Measurements from ENCODE around the gene TMEM255B.

TMEM255B gene

GRCh38 chr13:113763254-113763653 lies 4.2 kb downstream of the TMEM255B start:
- ATAC-seq: no peak
- TF ChIP-seq BACH2 (CRISPR knock-in tag; IDR thresholded peaks at IDR 0.05; ENCODE audit: borderline replicate concordance) (no peak), ZNF8 (CRISPR knock-in tag; IDR thresholded peaks at IDR 0.05) (no peak), ZFP3 (CRISPR knock-in tag; IDR thresholded peaks at IDR 0.05) (no peak), ZFP30 (CRISPR knock-in tag; IDR thresholded peaks at IDR 0.05) (no peak), ZC3H10 (CRISPR knock-in tag; IDR thresholded peaks at IDR 0.05) (no peak), ARNTL (CRISPR knock-in tag; IDR thresholded peaks at IDR 0.05; ENCODE audit: borderline replicate concordance, low read depth) (no peak), OSR1 (CRISPR knock-in tag; IDR thresholded peaks at IDR 0.05) (no peak), ZNF70 (CRISPR knock-in tag; IDR thresholded peaks at IDR 0.05) (no peak)
- TF ChIP-seq, protein P1, sequence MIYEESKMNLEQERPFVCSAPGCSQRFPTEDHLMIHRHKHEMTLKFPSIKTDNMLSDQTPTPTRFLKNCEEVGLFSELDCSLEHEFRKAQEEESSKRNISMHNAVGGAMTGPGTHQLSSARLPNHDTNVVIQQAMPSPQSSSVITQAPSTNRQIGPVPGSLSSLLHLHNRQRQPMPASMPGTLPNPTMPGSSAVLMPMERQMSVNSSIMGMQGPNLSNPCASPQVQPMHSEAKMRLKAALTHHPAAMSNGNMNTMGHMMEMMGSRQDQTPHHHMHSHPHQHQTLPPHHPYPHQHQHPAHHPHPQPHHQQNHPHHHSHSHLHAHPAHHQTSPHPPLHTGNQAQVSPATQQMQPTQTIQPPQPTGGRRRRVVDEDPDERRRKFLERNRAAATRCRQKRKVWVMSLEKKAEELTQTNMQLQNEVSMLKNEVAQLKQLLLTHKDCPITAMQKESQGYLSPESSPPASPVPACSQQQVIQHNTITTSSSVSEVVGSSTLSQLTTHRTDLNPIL (CRISPR knock-in tag; IDR thresholded peaks at IDR 0.05; ENCODE audit: low read depth): no peak

GRCh38 chr13:113763961-113764792 lies 5.2 kb downstream of the TMEM255B start:
- TF ChIP-seq ZFP30 (CRISPR knock-in tag; IDR thresholded peaks at IDR 0.05) (no peak), ESRRG (CRISPR knock-in tag; IDR thresholded peaks at IDR 0.05) (no peak), ZNF8 (CRISPR knock-in tag; IDR thresholded peaks at IDR 0.05) (no peak), BACH2 (CRISPR knock-in tag; IDR thresholded peaks at IDR 0.05; ENCODE audit: borderline replicate concordance) (no peak), ISL1 (CRISPR knock-in tag; IDR thresholded peaks at IDR 0.05) (no peak), PPARA (CRISPR knock-in tag; IDR thresholded peaks at IDR 0.05; ENCODE audit: borderline replicate concordance) (no peak), ZC3H10 (CRISPR knock-in tag; IDR thresholded peaks at IDR 0.05) (no peak), GLIS3 (CRISPR knock-in tag; IDR thresholded peaks at IDR 0.05) (no peak), PATZ1 (CRISPR knock-in tag; IDR thresholded peaks at IDR 0.05; ENCODE audit: borderline replicate concordance) (no peak), SNAI2 (CRISPR knock-in tag; IDR thresholded peaks at IDR 0.05) (no peak), OSR1 (CRISPR knock-in tag; IDR thresholded peaks at IDR 0.05) (no peak), ZNF70 (CRISPR knock-in tag; IDR thresholded peaks at IDR 0.05) (no peak), TOX (CRISPR knock-in tag; IDR thresholded peaks at IDR 0.05; ENCODE audit: borderline replicate concordance) (no peak), RARB (CRISPR knock-in tag; IDR thresholded peaks at IDR 0.05) (no peak), TCF4 (CRISPR knock-in tag; IDR thresholded peaks at IDR 0.05; ENCODE audit: borderline replicate concordance) (no peak), CSDC2 (CRISPR knock-in tag; IDR thresholded peaks at IDR 0.05) (no peak)
- TF ChIP-seq, protein P2, sequence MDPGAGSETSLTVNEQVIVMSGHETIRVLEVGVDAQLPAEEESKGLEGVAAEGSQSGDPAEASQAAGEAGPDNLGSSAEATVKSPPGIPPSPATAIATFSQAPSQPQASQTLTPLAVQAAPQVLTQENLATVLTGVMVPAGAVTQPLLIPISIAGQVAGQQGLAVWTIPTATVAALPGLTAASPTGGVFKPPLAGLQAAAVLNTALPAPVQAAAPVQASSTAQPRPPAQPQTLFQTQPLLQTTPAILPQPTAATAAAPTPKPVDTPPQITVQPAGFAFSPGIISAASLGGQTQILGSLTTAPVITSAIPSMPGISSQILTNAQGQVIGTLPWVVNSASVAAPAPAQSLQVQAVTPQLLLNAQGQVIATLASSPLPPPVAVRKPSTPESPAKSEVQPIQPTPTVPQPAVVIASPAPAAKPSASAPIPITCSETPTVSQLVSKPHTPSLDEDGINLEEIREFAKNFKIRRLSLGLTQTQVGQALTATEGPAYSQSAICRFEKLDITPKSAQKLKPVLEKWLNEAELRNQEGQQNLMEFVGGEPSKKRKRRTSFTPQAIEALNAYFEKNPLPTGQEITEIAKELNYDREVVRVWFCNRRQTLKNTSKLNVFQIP (CRISPR knock-in tag; IDR thresholded peaks at IDR 0.05; ENCODE audit: borderline replicate concordance, low read depth): no peak
- TF ChIP-seq, protein P3, sequence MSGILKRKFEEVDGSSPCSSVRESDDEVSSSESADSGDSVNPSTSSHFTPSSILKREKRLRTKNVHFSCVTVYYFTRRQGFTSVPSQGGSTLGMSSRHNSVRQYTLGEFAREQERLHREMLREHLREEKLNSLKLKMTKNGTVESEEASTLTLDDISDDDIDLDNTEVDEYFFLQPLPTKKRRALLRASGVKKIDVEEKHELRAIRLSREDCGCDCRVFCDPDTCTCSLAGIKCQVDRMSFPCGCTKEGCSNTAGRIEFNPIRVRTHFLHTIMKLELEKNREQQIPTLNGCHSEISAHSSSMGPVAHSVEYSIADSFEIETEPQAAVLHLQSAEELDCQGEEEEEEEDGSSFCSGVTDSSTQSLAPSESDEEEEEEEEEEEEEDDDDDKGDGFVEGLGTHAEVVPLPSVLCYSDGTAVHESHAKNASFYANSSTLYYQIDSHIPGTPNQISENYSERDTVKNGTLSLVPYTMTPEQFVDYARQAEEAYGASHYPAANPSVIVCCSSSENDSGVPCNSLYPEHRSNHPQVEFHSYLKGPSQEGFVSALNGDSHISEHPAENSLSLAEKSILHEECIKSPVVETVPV (CRISPR knock-in tag; IDR thresholded peaks at IDR 0.05): no peak
- TF ChIP-seq, protein P1 (CRISPR knock-in tag; IDR thresholded peaks at IDR 0.05; ENCODE audit: low read depth): no peak
- ATAC-seq: no peak

GRCh38 chr13:113764793-113765563 lies 6.0 kb downstream of the TMEM255B start:
- no peak for ATAC-seq
- no peak for TF ChIP-seq CSDC2 (CRISPR knock-in tag; IDR thresholded peaks at IDR 0.05)
- TF ChIP-seq ZNF565 (CRISPR knock-in tag; conservative IDR thresholded peaks at IDR 0.05; ENCODE audit: low read depth): no peak
- TF ChIP-seq TCF4 (CRISPR knock-in tag; IDR thresholded peaks at IDR 0.05; ENCODE audit: borderline replicate concordance): no peak
- TF ChIP-seq ZNF8 (CRISPR knock-in tag; IDR thresholded peaks at IDR 0.05): no peak
- TF ChIP-seq SNAI2 (CRISPR knock-in tag; IDR thresholded peaks at IDR 0.05): no peak
- TF ChIP-seq OSR1 (CRISPR knock-in tag; IDR thresholded peaks at IDR 0.05): no peak
- TF ChIP-seq, protein P2 (CRISPR knock-in tag; IDR thresholded peaks at IDR 0.05; ENCODE audit: borderline replicate concordance, low read depth): no peak
- TF ChIP-seq, protein P1 (CRISPR knock-in tag; IDR thresholded peaks at IDR 0.05; ENCODE audit: low read depth): no peak
